Measurements from ENCODE around the gene TSPAN14. TPM values are rescaled to one million over a fixed set of nuclear protein-coding genes. Genes with fewer than 3 reads are reported as not detected.

TSPAN14 gene
- total RNA-seq, 1 experiment from 2014 or later: 46.8 TPM

DNA sequence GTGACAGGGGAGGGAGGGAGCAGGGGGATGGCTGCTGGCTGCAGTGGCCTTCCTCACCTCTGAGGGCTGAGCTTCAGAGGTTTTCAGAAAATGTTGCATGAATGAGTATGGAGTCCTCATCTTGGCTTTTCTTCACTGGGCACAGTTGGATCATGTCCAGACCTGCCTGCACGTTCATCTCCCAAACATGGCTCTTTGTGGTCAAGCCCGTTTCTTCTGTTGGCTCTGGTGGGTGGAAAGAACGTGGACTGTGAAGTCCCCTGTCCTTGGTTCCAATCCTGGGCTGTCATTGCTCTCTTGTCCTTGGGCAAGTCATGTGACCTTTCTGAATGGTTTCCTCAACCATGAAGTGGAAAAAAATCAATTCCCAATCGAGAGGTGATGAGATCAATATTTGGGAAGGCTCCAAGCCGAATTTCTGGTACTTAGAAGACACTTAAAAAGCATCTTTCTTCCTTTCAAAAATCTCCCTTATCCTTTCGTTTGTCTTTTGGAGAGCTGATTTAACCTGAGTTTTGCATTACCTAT is 34.5 kb downstream of the TSPAN14 start:
- H3K27ac ChIP-seq (ENCODE audit: insufficient read length, low read depth, low read length): no peak overlapping the region
- Mint-ChIP-seq H3K36me3 (ENCODE audit: insufficient read depth in 1 of 3, low read depth in 3 of 3) (peaks cover 16 to 28% (median 19%) of the 10 kb centered on the region in 3 experiments), H3K4me1 (peaks cover 33 to 40% of the 10 kb centered on the region in 2 experiments), H3K9me3 (no peaks in the 10 kb centered on the region), H3K27ac (peak overlapping the region in 1 of 3 experiments; percentile 26; a peak in 1 of 7 replicates), H3K27me3 (ENCODE audit: low read depth) (no peaks in the 10 kb centered on the region), H3K4me3 (no peak overlapping the region)
- H3K23ac ChIP-seq (ENCODE audit: insufficient read length, low read depth, low read length): no peak overlapping the region
- WGBS (ENCODE audit: extremely low coverage, insufficient read length, low lambda C conversion rate): no CpG with 5 or more reads among the region's 6 CpGs
- H3K23me2 ChIP-seq (ENCODE audit: insufficient read length, low read depth, low read length, poor library complexity, severe bottlenecking): no peaks in the 10 kb centered on the region
- H3K9ac ChIP-seq (ENCODE audit: extremely low read depth, insufficient read length, low read length): no peak overlapping the region
- H2AK5ac ChIP-seq (ENCODE audit: insufficient read length, low read length): no peak overlapping the region
- no peak overlapping the region for H3T11ph ChIP-seq (ENCODE audit: low read length)
- peaks cover 6% of the 10 kb centered on the region; the same call in 1 of the 2 replicates for H3K4me1 ChIP-seq (ENCODE audit: insufficient read depth, low read length)
- no peak overlapping the region for H2BK12ac ChIP-seq (ENCODE audit: insufficient read length, low read depth, low read length)
- H3K27me3 ChIP-seq (ENCODE audit: insufficient read depth, low read length): no peaks in the 10 kb centered on the region
- no peak overlapping the region for H4K5ac ChIP-seq (ENCODE audit: insufficient read length, low read depth, low read length)
- peaks cover 14% of the 10 kb centered on the region; the same call in 1 of the 2 replicates for H3K79me2 ChIP-seq (ENCODE audit: insufficient read depth, low read length)
- peaks cover 3% of the 10 kb centered on the region for H3K79me1 ChIP-seq (ENCODE audit: insufficient read depth, low read depth, low read length, poor library complexity, severe bottlenecking)
- H3K14ac ChIP-seq (ENCODE audit: insufficient read depth, low read length): no peak overlapping the region
- no peak overlapping the region for H3K56ac ChIP-seq (ENCODE audit: insufficient read length, low read depth, low read length)
- H4K20me1 ChIP-seq (ENCODE audit: control insufficient read depth, insufficient read depth, insufficient read length): no peaks in the 10 kb centered on the region
- H2BK20ac ChIP-seq (ENCODE audit: low read depth, low read length, poor library complexity, severe bottlenecking): no peak overlapping the region
- no peak overlapping the region for H2BK5ac ChIP-seq (ENCODE audit: insufficient read length, low read length)
- H3K4me2 ChIP-seq (ENCODE audit: insufficient read depth, insufficient read length, low read length): no peak overlapping the region
- H2BK15ac ChIP-seq (ENCODE audit: low read depth, low read length): no peak overlapping the region
- H4K91ac ChIP-seq (ENCODE audit: insufficient read length, low read depth, low read length): no peak overlapping the region
- no peak overlapping the region for H3K4ac ChIP-seq (ENCODE audit: low read depth, low read length)
- no peak for DNase-seq
- H2AFZ ChIP-seq (ENCODE audit: low read length): no peak overlapping the region
- no peak overlapping the region for H4K8ac ChIP-seq (replicated peaks; ENCODE audit: insufficient read length, low read depth, low read length)
- H3K9me3 ChIP-seq (ENCODE audit: control insufficient read depth, low read depth, low read length): no peaks in the 10 kb centered on the region
- H3K18ac ChIP-seq (ENCODE audit: insufficient read length, low read depth, low read length): no peak overlapping the region
- H2BK120ac ChIP-seq (ENCODE audit: low read depth, low read length, poor library complexity, severe bottlenecking): no peak overlapping the region
- TF ChIP-seq, protein P1, sequence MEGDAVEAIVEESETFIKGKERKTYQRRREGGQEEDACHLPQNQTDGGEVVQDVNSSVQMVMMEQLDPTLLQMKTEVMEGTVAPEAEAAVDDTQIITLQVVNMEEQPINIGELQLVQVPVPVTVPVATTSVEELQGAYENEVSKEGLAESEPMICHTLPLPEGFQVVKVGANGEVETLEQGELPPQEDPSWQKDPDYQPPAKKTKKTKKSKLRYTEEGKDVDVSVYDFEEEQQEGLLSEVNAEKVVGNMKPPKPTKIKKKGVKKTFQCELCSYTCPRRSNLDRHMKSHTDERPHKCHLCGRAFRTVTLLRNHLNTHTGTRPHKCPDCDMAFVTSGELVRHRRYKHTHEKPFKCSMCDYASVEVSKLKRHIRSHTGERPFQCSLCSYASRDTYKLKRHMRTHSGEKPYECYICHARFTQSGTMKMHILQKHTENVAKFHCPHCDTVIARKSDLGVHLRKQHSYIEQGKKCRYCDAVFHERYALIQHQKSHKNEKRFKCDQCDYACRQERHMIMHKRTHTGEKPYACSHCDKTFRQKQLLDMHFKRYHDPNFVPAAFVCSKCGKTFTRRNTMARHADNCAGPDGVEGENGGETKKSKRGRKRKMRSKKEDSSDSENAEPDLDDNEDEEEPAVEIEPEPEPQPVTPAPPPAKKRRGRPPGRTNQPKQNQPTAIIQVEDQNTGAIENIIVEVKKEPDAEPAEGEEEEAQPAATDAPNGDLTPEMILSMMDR (conservative IDR thresholded peaks at IDR 0.05): no peak
